DOHH2 (cell line): ENCODE results near the gene RAD51B.

Experiments
- EZH2phosphoT487 ChIP-seq: fragments of 200-600 bp; sonication (generic); IDR thresholded peaks from 2 replicates; pipeline ENCODE4 v1.6.1; 2017; ENCODE audit warnings: borderline replicate concordance, mild to moderate bottlenecking, antibody characterized with exemption, low read length, moderate library complexity, mixed read lengths
- TF ChIP-seq, protein P1 (sequence below): fragments of 200-600 bp; sonication (generic); IDR thresholded peaks from one replicate; pipeline ENCODE4 v1.5.1; 2014; ENCODE audit warnings: antibody characterized with exemption, mild to moderate bottlenecking, low read depth, low read length; ENCODE audit not compliant: poor library complexity, severe bottlenecking

DNA sequence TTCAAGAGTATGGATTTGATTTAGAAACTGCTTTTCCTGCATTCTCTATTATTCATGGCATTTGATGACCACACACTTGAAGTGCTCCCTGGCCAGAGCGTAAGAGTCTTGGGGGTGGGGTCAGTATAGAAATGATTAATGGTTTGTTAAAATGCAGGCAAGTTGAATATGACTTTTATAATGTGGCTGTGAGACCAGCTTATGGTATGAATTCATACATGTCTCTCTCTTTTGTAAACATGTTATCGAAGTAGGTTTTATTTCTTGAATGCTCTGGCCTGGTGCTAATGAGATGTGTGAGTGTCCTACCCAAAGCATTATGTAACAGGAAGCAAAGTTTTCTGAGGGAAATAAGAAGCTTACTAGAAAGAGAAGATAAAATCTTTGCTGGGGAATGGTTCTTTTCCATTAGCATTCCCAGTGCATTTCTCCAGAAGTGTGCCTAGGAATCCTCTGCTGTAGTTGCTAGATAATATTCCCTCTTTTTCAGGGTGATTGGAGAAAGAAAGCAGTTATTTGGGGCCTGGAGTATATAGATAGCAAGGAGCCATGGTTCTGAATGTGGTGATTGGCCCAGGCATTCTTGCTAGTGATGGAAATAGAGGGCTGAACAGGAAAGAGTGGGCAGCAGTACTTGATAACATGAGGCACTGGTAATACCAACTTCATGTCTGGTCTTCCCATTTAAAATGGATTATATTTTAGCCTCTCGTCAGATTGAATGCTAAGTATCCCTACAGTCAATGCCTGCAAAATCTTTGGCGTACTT is 289.7 kb downstream of the RAD51B start:
- TF ChIP-seq, protein P1, sequence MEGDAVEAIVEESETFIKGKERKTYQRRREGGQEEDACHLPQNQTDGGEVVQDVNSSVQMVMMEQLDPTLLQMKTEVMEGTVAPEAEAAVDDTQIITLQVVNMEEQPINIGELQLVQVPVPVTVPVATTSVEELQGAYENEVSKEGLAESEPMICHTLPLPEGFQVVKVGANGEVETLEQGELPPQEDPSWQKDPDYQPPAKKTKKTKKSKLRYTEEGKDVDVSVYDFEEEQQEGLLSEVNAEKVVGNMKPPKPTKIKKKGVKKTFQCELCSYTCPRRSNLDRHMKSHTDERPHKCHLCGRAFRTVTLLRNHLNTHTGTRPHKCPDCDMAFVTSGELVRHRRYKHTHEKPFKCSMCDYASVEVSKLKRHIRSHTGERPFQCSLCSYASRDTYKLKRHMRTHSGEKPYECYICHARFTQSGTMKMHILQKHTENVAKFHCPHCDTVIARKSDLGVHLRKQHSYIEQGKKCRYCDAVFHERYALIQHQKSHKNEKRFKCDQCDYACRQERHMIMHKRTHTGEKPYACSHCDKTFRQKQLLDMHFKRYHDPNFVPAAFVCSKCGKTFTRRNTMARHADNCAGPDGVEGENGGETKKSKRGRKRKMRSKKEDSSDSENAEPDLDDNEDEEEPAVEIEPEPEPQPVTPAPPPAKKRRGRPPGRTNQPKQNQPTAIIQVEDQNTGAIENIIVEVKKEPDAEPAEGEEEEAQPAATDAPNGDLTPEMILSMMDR, result no peak
- TF ChIP-seq EZH2phosphoT487, result no peak
